ENCODE results near the gene COL6A3.

The COL6A3 gene

DNA sequence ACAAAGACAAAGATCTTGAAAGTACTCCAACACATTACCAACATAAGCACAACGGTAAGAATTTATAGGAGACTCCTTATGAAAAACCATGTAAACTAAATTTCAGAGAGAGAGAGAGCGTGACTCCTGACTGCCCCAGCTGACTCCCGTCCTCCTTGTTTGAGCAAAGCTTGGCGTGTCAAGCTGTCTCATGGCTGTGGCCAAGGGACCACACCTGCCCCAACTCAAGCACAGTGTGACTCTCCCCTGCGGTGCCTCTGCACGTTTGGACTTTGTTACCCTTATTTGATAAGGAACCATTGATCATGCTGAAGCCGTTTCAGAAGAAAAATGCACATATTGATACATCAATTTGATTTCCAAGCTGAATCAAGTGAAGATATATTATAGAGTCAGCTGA is 124.8 kb downstream of the COL6A3 start:
- no peak for DNase-seq

DNA sequence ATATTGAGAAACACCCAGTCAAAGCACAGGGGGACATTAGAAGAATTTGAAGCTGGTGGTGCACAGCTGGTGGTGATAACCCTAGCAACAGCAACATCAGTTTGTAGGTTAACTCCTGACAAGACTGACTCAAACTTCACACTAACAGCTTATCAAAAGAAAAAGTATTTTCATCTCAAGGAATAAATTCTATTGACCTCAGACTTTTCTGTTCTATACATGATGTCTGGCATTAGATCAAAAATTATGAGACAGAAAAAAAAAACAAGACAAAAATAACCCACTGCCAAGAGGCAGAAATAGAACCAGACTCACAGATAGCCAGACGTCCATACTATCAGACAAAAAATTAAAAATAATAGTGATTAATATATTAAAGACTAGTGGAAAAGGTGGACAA is 126.1 kb downstream of the COL6A3 start:
- no peak for DNase-seq

DNA sequence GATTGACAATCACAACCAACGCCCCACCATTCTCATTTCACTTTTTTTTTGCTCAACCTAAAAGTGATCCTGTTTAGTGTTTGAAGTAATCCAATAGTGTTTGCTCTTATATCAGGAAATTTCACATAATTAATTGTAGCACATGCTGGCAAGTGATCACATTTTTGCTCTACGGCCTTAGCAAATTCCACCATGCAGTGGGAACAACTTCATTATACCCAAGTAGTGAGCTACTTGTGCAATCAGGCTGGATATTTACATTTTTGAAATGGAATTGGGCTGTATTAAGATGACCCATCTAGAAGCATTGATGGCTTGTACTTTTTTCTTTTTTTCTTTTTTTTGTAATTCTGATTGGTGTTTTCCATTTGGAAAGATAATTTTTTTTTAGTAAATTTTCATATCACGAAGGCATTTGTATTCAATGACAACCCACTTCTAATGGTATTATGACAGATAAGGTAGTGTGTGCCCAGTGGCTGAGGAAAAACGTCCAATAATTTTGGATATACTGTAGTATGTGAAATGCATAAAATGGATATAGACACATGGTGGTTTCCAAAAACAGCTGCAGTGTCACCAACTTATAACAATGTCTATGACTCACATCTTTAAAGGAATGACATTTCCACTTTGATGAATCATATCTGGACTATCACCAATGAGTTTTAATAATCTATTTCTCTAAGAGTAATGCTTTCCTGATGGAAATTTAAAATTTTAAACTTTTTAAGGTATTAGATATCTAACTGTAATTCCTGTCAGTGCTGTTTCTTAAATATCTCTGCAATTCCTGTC is 130.6 kb downstream of the COL6A3 start:
- no peak for DNase-seq

GRCh38 chr2:237282568-237283128 is 131.3 kb downstream of the COL6A3 start:
- no peak for DNase-seq

DNA sequence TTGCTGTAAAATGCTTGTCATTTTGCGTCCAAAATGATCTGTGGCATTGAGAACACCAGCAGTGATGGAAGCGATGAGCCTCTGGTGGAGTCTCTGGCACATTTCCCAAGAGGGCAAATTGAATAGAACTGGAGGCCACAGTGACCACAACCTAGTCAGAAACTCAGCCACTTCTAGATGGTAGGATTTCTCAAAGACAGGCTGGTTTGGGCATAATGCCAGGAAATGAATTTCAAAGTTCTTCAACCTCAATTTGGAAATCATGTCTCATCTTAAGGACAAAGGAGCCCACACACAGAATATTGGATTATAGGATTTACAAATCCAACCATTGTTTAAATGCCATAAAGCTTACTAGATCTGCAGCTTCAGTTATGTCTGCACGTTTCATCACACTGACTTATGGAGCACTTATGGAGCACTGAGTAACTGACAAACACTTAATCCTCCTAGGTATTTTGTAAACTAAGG is 132.1 kb downstream of the COL6A3 start:
- no peak for DNase-seq

DNA sequence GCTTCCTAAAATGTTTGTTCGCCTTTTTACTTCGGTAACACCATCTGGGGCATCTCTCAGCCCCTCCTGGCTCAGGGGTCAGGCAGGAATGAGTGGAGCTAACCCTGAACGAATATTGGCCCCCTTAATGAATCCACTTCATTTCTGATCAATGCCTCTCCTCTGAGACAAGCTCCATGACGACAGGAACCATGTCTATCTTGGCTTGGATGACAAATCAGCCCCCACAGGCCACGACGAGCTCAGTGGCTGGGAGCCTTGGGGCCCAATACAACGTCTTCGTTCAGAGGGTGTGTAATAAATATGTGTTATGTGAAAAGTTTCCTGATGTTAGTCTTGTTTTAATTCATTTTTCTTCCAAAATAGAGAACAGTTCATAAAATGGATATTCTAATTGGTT is 133.0 kb downstream of the COL6A3 start:
- DNase-seq, result no peak

DNA sequence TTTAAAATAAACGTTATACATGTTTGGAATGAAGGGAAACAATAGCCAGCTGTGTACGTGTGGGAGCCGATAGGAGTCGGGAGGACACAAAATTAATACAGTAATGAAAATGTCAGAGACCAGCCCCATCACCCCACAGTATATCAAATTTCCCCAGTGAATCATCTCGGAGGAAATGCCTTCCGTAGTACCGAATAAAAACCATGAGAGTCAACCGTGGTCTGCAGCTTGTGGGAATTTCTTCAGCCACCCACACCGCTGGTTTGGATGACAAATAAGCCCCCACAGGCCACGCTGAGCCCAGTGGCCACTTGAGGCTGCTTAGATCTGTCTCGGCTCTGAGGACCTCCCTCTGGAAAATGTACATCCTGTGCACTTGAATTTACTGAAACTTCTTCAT is 133.7 kb downstream of the COL6A3 start:
- no peak for DNase-seq

- no peak for DNase-seq
Observed at GRCh38 chr2:237279012-237279768, 134.8 kb downstream of the COL6A3 start.

DNA sequence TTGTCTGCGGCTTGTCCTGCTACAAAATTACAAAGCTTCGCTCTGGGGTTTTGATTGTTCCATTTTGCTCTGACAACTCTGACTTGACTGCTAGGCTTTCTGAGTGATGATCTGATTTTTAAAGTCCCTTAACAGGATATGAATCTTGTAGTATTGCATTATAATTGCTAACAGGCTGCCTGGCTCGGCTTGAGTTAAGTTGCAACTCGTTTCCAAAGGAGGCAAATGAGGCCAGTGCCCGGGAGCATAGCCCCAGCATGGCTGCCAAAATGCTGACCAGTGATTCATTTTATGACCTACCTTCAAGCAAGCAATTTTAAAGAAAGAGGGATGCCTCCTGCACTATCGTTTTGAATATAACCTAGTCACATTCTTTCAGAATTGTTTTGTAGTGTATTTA is 135.4 kb downstream of the COL6A3 start:
- peak; percentile 37 for DNase-seq

- DNase-seq, result no peak
Observed at GRCh38 chr2:237276716-237277490, 137.1 kb downstream of the COL6A3 start.
